CD4-positive, alpha-beta memory T cell (primary cell): ENCODE results near the gene NTNG1. TPM values are rescaled to one million over a fixed set of nuclear protein-coding genes. Genes with fewer than 3 reads are reported as not detected.

Experiments used
- CTCF ChIA-PET: fragments of 350-600 bp; sonication (Branson Sonifier 250); formaldehyde crosslinking; loops from one replicate; lab custom pipeline; 2021; ENCODE audit warnings: inconsistent platforms; ENCODE audit not compliant: partially characterized antibody; lab: Charles Lee
- POLR2A ChIA-PET: fragments of 350-600 bp; sonication (Branson Sonifier 250); formaldehyde crosslinking; loops from one replicate; lab custom pipeline; 2021; ENCODE audit not compliant: partially characterized antibody; lab: Charles Lee
- DNase-seq, 5 donors: peaks; one replicate each; pipeline versions ENCODE4 v3.0.0 to v3.0.0-alpha.2; 2020 to 2022; ENCODE audit warnings: mixed read lengths in 1 of 5
- H3K27ac ChIP-seq: one replicate; pipeline ENCODE4 v1.7.0; 2013; ENCODE audit warnings: low read depth, low read length
- H3K27me3 ChIP-seq: 2 replicates; pipeline ENCODE4 v1.7.0; 2013; ENCODE audit warnings: mild to moderate bottlenecking, low read length, moderate library complexity; ENCODE audit not compliant: insufficient read depth
- H3K36me3 ChIP-seq: 2 replicates; pipeline ENCODE4 v1.7.0; 2013; ENCODE audit warnings: mild to moderate bottlenecking, low read length, moderate library complexity; ENCODE audit not compliant: insufficient read depth
- H3K4me1 ChIP-seq: 2 replicates; pipeline ENCODE4 v1.7.0; 2013; ENCODE audit warnings: mild to moderate bottlenecking, low read length, moderate library complexity; ENCODE audit not compliant: insufficient read depth
- H3K4me3 ChIP-seq, 2 donors: one replicate each; pipeline ENCODE4 v1.7.0; 2013; ENCODE audit warnings: low read length in 2 of 2, mild to moderate bottlenecking in 1 of 2
- H3K9me3 ChIP-seq, 2 donors: one replicate each; pipeline ENCODE4 v1.7.0; 2013; ENCODE audit warnings: low read length in 2 of 2, control low read depth in 1 of 2; ENCODE audit not compliant: control insufficient read depth in 1 of 2
- H3K27ac Mint-ChIP-seq, 7 donors: one replicate each; pipeline ENCODE4 v1.8.0; 2020 to 2021; ENCODE audit warnings: mixed read lengths in 7 of 7, mild to moderate bottlenecking in 6 of 7, inconsistent platforms in 3 of 7, moderate library complexity in 3 of 7
- H3K27me3 Mint-ChIP-seq, 2 donors: one replicate each; pipeline ENCODE4 v1.8.0; 2020 to 2021; ENCODE audit warnings: mixed read lengths in 2 of 2
- H3K36me3 Mint-ChIP-seq, 2 donors: one replicate each; pipeline ENCODE4 v1.8.0; 2020 to 2021; ENCODE audit warnings: mixed read lengths in 2 of 2, inconsistent platforms in 1 of 2, mild to moderate bottlenecking in 1 of 2
- H3K4me1 Mint-ChIP-seq, 4 donors: one replicate each; pipeline ENCODE4 v1.8.0; 2020 to 2021; ENCODE audit warnings: mixed read lengths in 4 of 4, mild to moderate bottlenecking in 1 of 4
- H3K4me3 Mint-ChIP-seq, 8 donors: one replicate each; pipeline ENCODE4 v1.8.0; 2020 to 2021; ENCODE audit warnings: mixed read lengths in 8 of 8, mild to moderate bottlenecking in 7 of 8, moderate library complexity in 6 of 8, inconsistent platforms in 3 of 8
- H3K9me3 Mint-ChIP-seq, 8 donors: one replicate each; pipeline ENCODE4 v1.8.0; 2020 to 2021; ENCODE audit warnings: mixed read lengths in 8 of 8, mild to moderate bottlenecking in 5 of 8, inconsistent platforms in 3 of 8, moderate library complexity in 1 of 8
- intact Hi-C: fragments of 100-400 bp; cut with micrococcal nuclease; formaldehyde crosslinking; loops from one replicate; pipeline ENCODE4 v1.15.1; 2023
- polyA plus RNA-seq, 2 donors: library from polyadenylated mRNA; unstranded; fragments of 300-500 nt; fragmentation: Illumina TruSeq; gene quantifications; one replicate each; pipeline ENCODE4 v1.2.3, GENCODE V29; 2021
- total RNA-seq, 2 experiments: library from RNA; stranded (reverse); gene quantifications; one replicate each; pipeline ENCODE4 v1.2.3, GENCODE V29; 2021

NTNG1 gene
- total and polyA plus RNA-seq, 4 experiments from 2014 or later, result not detected

DNA sequence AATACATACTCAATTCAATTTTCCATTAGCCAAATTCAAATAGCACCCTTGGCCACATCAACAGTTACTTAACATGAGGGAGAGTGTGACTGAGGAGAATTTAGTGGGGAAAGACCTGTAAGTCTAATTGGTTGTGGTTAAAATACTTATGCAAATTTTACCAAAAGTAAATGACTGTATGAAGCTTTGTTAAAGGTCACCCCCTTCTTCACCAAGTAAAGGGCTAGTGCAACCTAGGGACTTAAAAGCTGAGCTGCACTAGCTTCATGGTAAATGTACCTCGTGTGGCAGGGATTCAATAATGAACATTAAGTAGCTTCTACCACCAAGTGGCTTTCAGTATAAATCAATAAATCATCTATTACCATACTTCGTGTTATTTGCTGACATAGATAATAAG lies 372.0 kb downstream of the NTNG1 start:
- no peaks in the 10 kb centered on the region for H3K4me1 ChIP-seq
- intact Hi-C loops, result no loop called here
- ChIA-PET POLR2A (no interaction called here), CTCF (no interaction called here)
- Mint-ChIP-seq H3K4me1 (no peaks in the 10 kb centered on the region), H3K9me3 (peaks cover 0 to 7% (median 0%) of the 10 kb centered on the region in 8 donors), H3K36me3 (no peaks in the 10 kb centered on the region), H3K27me3 (no peaks in the 10 kb centered on the region), H3K27ac (no peak overlapping the region), H3K4me3 (no peak overlapping the region)
- H3K9me3 ChIP-seq, result no peaks in the 10 kb centered on the region
- no peaks in the 10 kb centered on the region for H3K36me3 ChIP-seq
- DNase-seq, result no peak
- no peaks in the 10 kb centered on the region for H3K27me3 ChIP-seq
- H3K27ac ChIP-seq, result no peak overlapping the region
- no peak overlapping the region for H3K4me3 ChIP-seq

DNA sequence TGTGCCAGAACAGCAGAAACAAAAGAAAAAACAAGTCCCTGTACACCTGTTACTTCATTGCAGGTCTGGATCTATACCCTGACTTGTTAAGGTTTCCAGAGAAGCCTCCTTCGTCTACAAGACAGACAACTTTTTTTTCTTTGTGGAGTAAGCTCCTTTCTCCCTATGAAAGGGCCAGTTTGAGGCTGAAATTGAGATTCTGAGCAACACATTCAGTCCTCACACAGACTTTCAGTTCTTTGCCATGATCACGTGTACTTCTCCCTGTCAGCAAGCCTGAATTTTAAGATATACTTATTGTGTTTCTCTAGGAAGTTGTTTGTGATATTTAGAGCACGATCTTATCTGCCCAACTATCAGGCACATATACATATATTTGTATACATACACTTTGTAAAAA lies 374.0 kb downstream of the NTNG1 start:
- DNase-seq, result no peak
- no peaks in the 10 kb centered on the region for H3K9me3 ChIP-seq
- Mint-ChIP-seq H3K27me3 (no peaks in the 10 kb centered on the region), H3K27ac (no peak overlapping the region), H3K9me3 (peaks cover 0 to 4% (median 0%) of the 10 kb centered on the region in 8 donors), H3K36me3 (no peaks in the 10 kb centered on the region), H3K4me3 (no peak overlapping the region), H3K4me1 (no peaks in the 10 kb centered on the region)
- H3K4me3 ChIP-seq, result no peak overlapping the region
- H3K4me1 ChIP-seq, result no peaks in the 10 kb centered on the region
- H3K36me3 ChIP-seq, result no peaks in the 10 kb centered on the region
- POLR2A ChIA-PET, result no interaction called here
- no peaks in the 10 kb centered on the region for H3K27me3 ChIP-seq
- intact Hi-C loops, result no loop called here
- H3K27ac ChIP-seq, result no peak overlapping the region
- CTCF ChIA-PET, result no interaction called here

DNA sequence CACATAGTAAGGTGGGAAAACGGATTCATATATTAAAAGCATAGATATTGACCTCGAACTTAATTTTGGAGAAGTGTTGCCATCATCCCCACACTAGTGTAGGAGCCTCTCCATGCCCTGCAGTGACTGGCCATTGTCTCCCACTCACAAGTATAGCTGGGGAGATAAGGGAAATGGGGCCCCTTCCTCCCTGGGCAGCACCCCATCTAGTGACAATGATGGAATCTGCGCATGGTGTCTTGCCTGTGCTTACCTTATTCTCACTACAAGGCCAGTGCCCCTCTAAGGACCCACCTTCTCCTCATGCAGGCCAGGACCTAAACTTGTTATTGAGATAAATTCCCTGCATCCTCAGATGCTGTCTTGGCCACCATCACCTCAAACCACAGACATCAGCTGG lies 374.9 kb downstream of the NTNG1 start:
- no peaks in the 10 kb centered on the region for H3K27me3 ChIP-seq
- no peak for DNase-seq
- intact Hi-C loops, result no loop called here
- H3K4me1 ChIP-seq, result no peaks in the 10 kb centered on the region
- CTCF ChIA-PET, result no interaction called here
- H3K27ac ChIP-seq, result no peak overlapping the region
- no peak overlapping the region for H3K4me3 ChIP-seq
- H3K27ac Mint-ChIP-seq, result no peak overlapping the region
- H3K36me3 ChIP-seq, result no peaks in the 10 kb centered on the region
- H3K9me3 ChIP-seq, result no peaks in the 10 kb centered on the region
- POLR2A ChIA-PET, result no interaction called here
- no peaks in the 10 kb centered on the region for H3K27me3 Mint-ChIP-seq
- no peaks in the 10 kb centered on the region for H3K4me1 Mint-ChIP-seq
- no peaks in the 10 kb centered on the region for H3K36me3 Mint-ChIP-seq
- H3K9me3 Mint-ChIP-seq, result peaks cover 0 to 3% (median 0%) of the 10 kb centered on the region in 8 donors
- no peak overlapping the region for H3K4me3 Mint-ChIP-seq

DNA sequence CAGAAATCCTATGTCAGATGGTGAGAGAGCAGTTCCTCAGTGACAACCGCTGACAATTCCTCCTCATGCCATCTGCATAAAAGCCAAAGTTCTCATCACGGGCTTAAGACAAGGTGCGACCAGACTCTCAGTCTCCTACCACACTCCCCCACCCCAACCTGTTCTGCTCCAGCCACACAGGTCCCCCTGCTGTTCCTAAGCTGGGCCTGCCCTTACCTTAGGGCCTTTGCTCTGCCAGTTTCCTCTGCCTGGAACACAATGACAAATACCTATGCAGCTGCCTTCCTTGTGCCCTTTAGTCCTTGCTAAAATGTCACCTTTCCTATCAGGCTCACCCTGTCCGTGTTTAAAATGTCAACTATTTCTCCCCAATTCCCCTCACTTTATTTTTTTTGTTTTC lies 382.2 kb downstream of the NTNG1 start:
- intact Hi-C loops, result no loop called here
- peaks cover 0 to 3% of the 10 kb centered on the region in 2 donors for H3K27me3 Mint-ChIP-seq
- H3K36me3 Mint-ChIP-seq, result no peaks in the 10 kb centered on the region
- H3K36me3 ChIP-seq, result no peaks in the 10 kb centered on the region
- CTCF ChIA-PET, result no interaction called here
- no peak overlapping the region for H3K27ac Mint-ChIP-seq
- POLR2A ChIA-PET, result no interaction called here
- no peak overlapping the region for H3K4me3 ChIP-seq
- no peaks in the 10 kb centered on the region for H3K4me1 ChIP-seq
- H3K4me1 Mint-ChIP-seq, result no peaks in the 10 kb centered on the region
- DNase-seq, result no peak
- no peaks in the 10 kb centered on the region for H3K9me3 ChIP-seq
- peaks cover 0 to 3% (median 0%) of the 10 kb centered on the region in 8 donors for H3K9me3 Mint-ChIP-seq
- no peak overlapping the region for H3K27ac ChIP-seq
- no peak overlapping the region for H3K4me3 Mint-ChIP-seq
- H3K27me3 ChIP-seq, result no peaks in the 10 kb centered on the region

DNA sequence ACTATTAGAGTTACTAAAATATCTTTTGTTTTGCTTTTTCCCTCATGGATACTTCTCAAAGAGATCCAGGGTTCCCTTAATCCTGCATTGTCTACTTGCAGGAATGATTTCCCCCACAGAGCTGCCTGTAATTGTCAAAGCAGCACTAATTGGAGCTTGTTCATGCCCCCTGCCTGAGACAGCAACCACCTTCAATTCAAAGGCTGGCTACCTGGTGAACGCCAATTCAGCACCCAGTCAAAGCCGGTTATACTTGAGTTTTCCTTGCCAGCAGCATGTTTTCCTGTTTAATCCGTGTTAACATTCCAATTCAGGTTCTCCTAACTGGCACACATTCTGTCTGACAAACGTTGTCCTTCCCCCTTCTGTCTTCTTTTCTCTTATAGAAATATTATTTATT lies 382.9 kb downstream of the NTNG1 start:
- CTCF ChIA-PET, result no interaction called here
- Mint-ChIP-seq H3K27me3 (peaks cover 0 to 3% of the 10 kb centered on the region in 2 donors), H3K9me3 (peaks cover 0 to 3% (median 0%) of the 10 kb centered on the region in 8 donors)

DNA sequence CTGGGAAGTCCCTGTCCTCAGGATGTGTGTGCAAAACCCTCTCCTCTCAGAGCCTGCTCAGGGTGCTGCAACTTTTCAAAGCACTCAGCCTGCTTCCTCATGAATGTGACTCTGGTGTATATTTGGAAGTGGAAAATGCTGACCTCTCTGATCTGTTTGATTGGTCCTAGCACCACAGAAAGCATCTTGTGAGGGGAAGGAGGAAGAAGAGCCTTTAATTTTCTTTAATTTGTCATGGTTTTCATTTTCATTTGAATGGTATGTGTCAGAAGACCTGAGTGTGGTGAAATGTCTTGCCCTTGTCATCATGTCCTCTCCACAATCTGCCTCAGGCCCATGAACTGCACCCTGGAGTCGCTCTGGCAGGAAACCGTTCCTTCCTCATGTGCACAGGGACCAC lies 383.5 kb downstream of the NTNG1 start:
- no peak overlapping the region for H3K4me3 ChIP-seq
- CTCF ChIA-PET, result no interaction called here
- Mint-ChIP-seq H3K27me3 (peaks cover 0 to 3% of the 10 kb centered on the region in 2 donors), H3K4me3 (no peak overlapping the region), H3K27ac (no peak overlapping the region), H3K36me3 (no peaks in the 10 kb centered on the region), H3K4me1 (no peaks in the 10 kb centered on the region), H3K9me3 (peaks cover 0 to 3% (median 0%) of the 10 kb centered on the region in 8 donors)
- POLR2A ChIA-PET, result no interaction called here
- H3K9me3 ChIP-seq, result no peaks in the 10 kb centered on the region
- intact Hi-C loops, result no loop called here
- H3K27ac ChIP-seq, result no peak overlapping the region
- no peaks in the 10 kb centered on the region for H3K36me3 ChIP-seq
- H3K27me3 ChIP-seq, result no peaks in the 10 kb centered on the region
- no peak for DNase-seq
- H3K4me1 ChIP-seq, result no peaks in the 10 kb centered on the region

More for the DNA sequence above, 382.9 kb downstream of the NTNG1 start:
- Histone ChIP-seq H3K36me3 (no peaks in the 10 kb centered on the region), H3K4me1 (no peaks in the 10 kb centered on the region), H3K27ac (no peak overlapping the region), H3K9me3 (no peaks in the 10 kb centered on the region), H3K27me3 (no peaks in the 10 kb centered on the region), H3K4me3 (no peak overlapping the region)
- Mint-ChIP-seq H3K4me3 (no peak overlapping the region), H3K4me1 (no peaks in the 10 kb centered on the region), H3K36me3 (no peaks in the 10 kb centered on the region), H3K27ac (no peak overlapping the region)
- DNase-seq, result no peak
- intact Hi-C loops, result no loop called here
- POLR2A ChIA-PET, result no interaction called here

DNA sequence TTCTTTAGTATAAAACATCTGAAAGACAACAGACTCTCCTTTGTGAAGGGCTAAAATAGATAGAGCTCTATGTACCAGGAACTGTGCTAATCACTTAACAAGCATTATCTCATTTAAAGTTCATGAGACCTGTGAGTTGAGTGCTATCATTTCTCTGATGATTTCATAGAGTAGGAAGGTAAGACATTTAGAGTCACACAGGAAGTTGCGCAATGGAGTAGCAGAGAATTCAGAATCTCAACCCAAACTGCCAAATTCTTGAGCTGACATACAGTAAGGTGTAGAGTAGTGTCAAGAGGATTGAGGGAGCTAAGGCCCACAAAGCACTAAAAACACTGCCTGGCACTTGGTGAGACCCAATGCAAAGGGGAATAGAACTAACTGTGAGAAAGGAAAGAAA lies 384.3 kb downstream of the NTNG1 start:
- H3K36me3 ChIP-seq, result no peaks in the 10 kb centered on the region
- Mint-ChIP-seq H3K36me3 (no peaks in the 10 kb centered on the region), H3K27ac (no peak overlapping the region), H3K4me3 (no peak overlapping the region), H3K27me3 (peaks cover 0 to 3% of the 10 kb centered on the region in 2 donors), H3K4me1 (no peaks in the 10 kb centered on the region), H3K9me3 (no peaks in the 10 kb centered on the region)
- no peaks in the 10 kb centered on the region for H3K9me3 ChIP-seq
- ChIA-PET POLR2A (no interaction called here), CTCF (no interaction called here)
- no peaks in the 10 kb centered on the region for H3K27me3 ChIP-seq
- H3K4me1 ChIP-seq, result no peaks in the 10 kb centered on the region
- no peak for DNase-seq
- intact Hi-C loops, result no loop called here
- no peak overlapping the region for H3K27ac ChIP-seq
- H3K4me3 ChIP-seq, result no peak overlapping the region

DNA sequence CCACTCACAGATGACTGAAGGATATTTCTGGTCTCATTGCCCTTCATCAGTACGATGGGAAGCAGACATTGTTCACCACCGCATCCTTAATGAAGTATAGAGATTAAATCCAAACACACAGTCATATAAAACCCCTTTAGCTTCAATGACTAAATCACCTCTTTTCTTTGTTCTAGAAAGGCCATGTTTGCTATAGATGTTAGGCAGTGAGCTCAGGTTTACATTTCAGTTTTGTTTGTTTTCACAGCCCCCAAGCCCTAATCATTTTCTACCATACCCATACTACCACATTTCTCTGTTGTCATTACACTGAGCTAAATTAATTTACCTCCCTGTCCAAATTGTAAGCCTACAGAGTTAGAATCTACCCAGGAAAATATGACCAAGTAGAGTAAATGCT lies 385.1 kb downstream of the NTNG1 start:
- ChIA-PET POLR2A (no interaction called here), CTCF (no interaction called here)
- Histone ChIP-seq H3K4me3 (no peak overlapping the region), H3K4me1 (no peaks in the 10 kb centered on the region), H3K36me3 (no peaks in the 10 kb centered on the region), H3K9me3 (no peaks in the 10 kb centered on the region), H3K27me3 (no peaks in the 10 kb centered on the region), H3K27ac (no peak overlapping the region)
- Mint-ChIP-seq H3K36me3 (no peaks in the 10 kb centered on the region), H3K4me3 (no peak overlapping the region), H3K27me3 (peaks cover 5% of the 10 kb centered on the region in 2 donors), H3K27ac (no peak overlapping the region), H3K9me3 (no peaks in the 10 kb centered on the region), H3K4me1 (no peaks in the 10 kb centered on the region)
- DNase-seq, result no peak
- intact Hi-C loops, result no loop called here
